HepG2 (cell line): ENCODE results near the gene MYO7A. TPM values are rescaled to one million over a fixed set of nuclear protein-coding genes. Genes with fewer than 3 reads are reported as not detected.

Experiments
- DNMT1 ChIP-seq: sonication (generic); formaldehyde crosslinking; IDR thresholded peaks from 2 replicates; pipeline ENCODE4 v1.5.1; 2020; ENCODE audit warnings: mild to moderate bottlenecking, missing genetic modification reagents
- ELF3 ChIP-seq: IDR thresholded peaks from 2 replicates; pipeline ENCODE4 v1.6.1; 2016; ENCODE audit warnings: missing genetic modification reagents, missing compliant biosample characterization
- PITX1 ChIP-seq: sonication (generic); formaldehyde crosslinking; IDR thresholded peaks from 2 replicates; pipeline ENCODE4 v1.5.1; 2020; ENCODE audit warnings: mild to moderate bottlenecking, missing genetic modification reagents
- PPARG ChIP-seq: conservative IDR thresholded peaks from 2 replicates; pipeline ENCODE4 v1.6.1; 2016; ENCODE audit warnings: missing biosample characterization, missing genetic modification reagents
- RFX5 ChIP-seq: IDR thresholded peaks from 2 replicates; pipeline ENCODE4 v1.6.1; 2011; ENCODE audit warnings: low read depth, low read length, improper control_type of control experiment
- SP4 ChIP-seq: sonication (generic); formaldehyde crosslinking; IDR thresholded peaks from 2 replicates; pipeline ENCODE4 v1.8.1; 2023; ENCODE audit warnings: mild to moderate bottlenecking, missing genetic modification reagents
- ZMYM3 ChIP-seq: sonication (generic); formaldehyde crosslinking; IDR thresholded peaks from 2 replicates; pipeline ENCODE4 v1.5.1; 2020; ENCODE audit warnings: mild to moderate bottlenecking, missing genetic modification reagents
- ZNF326 ChIP-seq: sonication (generic); formaldehyde crosslinking; IDR thresholded peaks from 2 replicates; pipeline ENCODE4 v1.4.0; 2020; ENCODE audit warnings: missing genetic modification reagents, borderline replicate concordance
- ZNF674 ChIP-seq: sonication (generic); formaldehyde crosslinking; IDR thresholded peaks from 2 replicates; pipeline ENCODE4 v1.5.0; 2020; ENCODE audit warnings: low read depth, mild to moderate bottlenecking, missing genetic modification reagents
- ZNF703 ChIP-seq: sonication (generic); formaldehyde crosslinking; IDR thresholded peaks from 2 replicates; pipeline ENCODE4 v1.5.1; 2020; ENCODE audit warnings: missing genetic modification reagents, mild to moderate bottlenecking, moderate library complexity, borderline replicate concordance
- ZUFSP ChIP-seq: sonication (generic); formaldehyde crosslinking; IDR thresholded peaks from 2 replicates; pipeline ENCODE4 v1.9.0; 2021; ENCODE audit warnings: missing genetic modification reagents, mild to moderate bottlenecking, borderline replicate concordance
- polyA plus RNA-seq, 8 experiments: library from polyadenylated mRNA; depleted of rRNA in 3 of 8; stranded (reverse) in 7 of 8; unstranded in 1 of 8; fragments of >200 nt; fragmentation: Illumina TruSeq in 4 of 8; extraction: Trizol in 4 of 8; gene quantifications; 2 replicates each; pipeline versions ENCODE4 v1.2.1 to v1.2.3, GENCODE V29; 2011 to 2016; ENCODE audit warnings: low read depth in 4 of 8, missing spikeins in 1 of 8, mixed read lengths in 1 of 8; ENCODE audit not compliant: insufficient read depth in 1 of 8
- total RNA-seq, 5 experiments: library from RNA; depleted of rRNA; stranded (reverse); fragments of >200 nt; fragmentation: Illumina TruSeq; extraction: Trizol; gene quantifications; 2 replicates each; pipeline ENCODE4 v1.2.3, GENCODE V29; 2016; ENCODE audit warnings: low read depth in 1 of 5
- TF ChIP-seq, protein P1 (sequence below): sonication (generic); formaldehyde crosslinking; IDR thresholded peaks from 2 replicates; pipeline ENCODE4 v1.4.0; 2020; ENCODE audit warnings: missing genetic modification reagents, mild to moderate bottlenecking, borderline replicate concordance
- TF ChIP-seq, protein P2 (sequence below): sonication (generic); formaldehyde crosslinking; IDR thresholded peaks from 2 replicates; pipeline ENCODE4 v1.5.0; 2020; ENCODE audit warnings: mild to moderate bottlenecking, missing genetic modification reagents
- TF ChIP-seq, protein P3 (sequence below): sonication (generic); formaldehyde crosslinking; IDR thresholded peaks from 2 replicates; pipeline ENCODE4 v1.5.0; 2020; ENCODE audit warnings: mild to moderate bottlenecking, missing genetic modification reagents
- TF ChIP-seq, protein P4 (sequence below): IDR thresholded peaks from 2 replicates; pipeline ENCODE4 v1.6.1; 2016; ENCODE audit warnings: missing biosample characterization, missing genetic modification reagents, low read depth
- TF ChIP-seq, protein P5 (sequence below): IDR thresholded peaks from 2 replicates; pipeline ENCODE4 v1.6.1; 2016; ENCODE audit warnings: missing genetic modification reagents, missing compliant biosample characterization
- TF ChIP-seq, protein P6 (sequence below): IDR thresholded peaks from 2 replicates; pipeline ENCODE4 v1.6.1; 2016; ENCODE audit warnings: missing compliant biosample characterization, missing genetic modification reagents, borderline replicate concordance

MYO7A gene
- total and polyA plus RNA-seq, 2 of the 13 experiments (the other 11 are each of a cell fraction or from before 2014, with no cell fraction given) = 7.5 to 10.0 TPM

DNA sequence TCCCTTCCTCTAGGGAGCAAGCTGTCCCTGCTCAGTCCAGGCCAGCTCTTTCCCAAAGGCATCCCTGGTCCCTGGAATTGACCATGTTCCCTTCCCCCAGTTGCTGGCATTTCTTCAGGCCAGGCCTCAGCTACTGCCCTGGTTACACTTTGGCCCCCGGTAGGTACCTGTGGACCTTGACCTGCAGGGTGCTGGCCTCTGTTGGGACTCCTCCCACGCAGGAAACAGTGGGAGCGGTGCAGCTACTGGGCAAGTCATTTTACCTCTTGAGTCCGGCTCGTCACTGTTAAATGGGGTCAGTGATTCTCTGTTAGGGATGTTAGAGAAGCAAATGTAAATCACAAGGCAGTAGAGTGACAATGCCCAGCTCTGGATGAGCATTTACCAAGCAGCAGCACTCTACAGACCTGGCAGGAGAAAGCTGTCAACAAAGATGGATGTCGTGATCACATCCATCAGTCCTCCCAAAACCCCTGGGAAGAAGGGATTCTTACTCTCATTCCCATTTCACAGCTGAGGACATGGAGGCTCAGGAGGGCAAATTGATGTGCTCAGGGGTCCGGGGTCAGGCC, 16.9 kb downstream of the MYO7A start (continued):
- TF ChIP-seq ELF3 (peak; percentile 43; the same call in 1 of the 2 replicates), ZUFSP (CRISPR knock-in tag) (no peak), SP4 (CRISPR knock-in tag) (peak; percentile 31; the same call in 1 of the 2 replicates), PPARG (CRISPR knock-in tag) (peak; percentile 52; the same call in 1 of the 2 replicates), ZNF674 (CRISPR knock-in tag) (no peak), RFX5 (no peak), ZNF326 (CRISPR knock-in tag) (no peak), ZMYM3 (CRISPR knock-in tag) (peak; percentile 92), DNMT1 (CRISPR knock-in tag) (no peak), PITX1 (CRISPR knock-in tag) (no peak), ZNF703 (no peak)
- TF ChIP-seq, protein P1, sequence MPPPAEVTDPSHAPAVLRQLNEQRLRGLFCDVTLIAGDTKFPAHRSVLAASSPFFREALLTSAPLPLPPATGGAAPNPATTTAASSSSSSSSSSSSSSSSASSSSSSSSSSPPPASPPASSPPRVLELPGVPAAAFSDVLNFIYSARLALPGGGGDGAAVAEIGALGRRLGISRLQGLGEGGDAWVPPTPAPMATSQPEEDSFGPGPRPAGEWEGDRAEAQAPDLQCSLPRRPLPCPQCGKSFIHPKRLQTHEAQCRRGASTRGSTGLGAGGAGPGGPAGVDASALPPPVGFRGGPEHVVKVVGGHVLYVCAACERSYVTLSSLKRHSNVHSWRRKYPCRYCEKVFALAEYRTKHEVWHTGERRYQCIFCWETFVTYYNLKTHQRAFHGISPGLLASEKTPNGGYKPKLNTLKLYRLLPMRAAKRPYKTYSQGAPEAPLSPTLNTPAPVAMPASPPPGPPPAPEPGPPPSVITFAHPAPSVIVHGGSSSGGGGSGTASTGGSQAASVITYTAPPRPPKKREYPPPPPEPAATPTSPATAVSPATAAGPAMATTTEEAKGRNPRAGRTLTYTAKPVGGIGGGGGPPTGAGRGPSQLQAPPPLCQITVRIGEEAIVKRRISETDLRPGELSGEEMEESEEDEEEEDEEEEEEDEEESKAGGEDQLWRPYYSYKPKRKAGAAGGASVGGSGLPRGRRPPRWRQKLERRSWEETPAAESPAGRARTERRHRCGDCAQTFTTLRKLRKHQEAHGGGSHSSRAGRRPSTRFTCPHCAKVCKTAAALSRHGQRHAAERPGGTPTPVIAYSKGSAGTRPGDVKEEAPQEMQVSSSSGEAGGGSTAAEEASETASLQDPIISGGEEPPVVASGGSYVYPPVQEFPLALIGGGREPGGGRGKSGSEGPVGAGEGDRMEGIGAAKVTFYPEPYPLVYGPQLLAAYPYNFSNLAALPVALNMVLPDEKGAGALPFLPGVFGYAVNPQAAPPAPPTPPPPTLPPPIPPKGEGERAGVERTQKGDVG (CRISPR knock-in tag) = no peak
- TF ChIP-seq, protein P2, sequence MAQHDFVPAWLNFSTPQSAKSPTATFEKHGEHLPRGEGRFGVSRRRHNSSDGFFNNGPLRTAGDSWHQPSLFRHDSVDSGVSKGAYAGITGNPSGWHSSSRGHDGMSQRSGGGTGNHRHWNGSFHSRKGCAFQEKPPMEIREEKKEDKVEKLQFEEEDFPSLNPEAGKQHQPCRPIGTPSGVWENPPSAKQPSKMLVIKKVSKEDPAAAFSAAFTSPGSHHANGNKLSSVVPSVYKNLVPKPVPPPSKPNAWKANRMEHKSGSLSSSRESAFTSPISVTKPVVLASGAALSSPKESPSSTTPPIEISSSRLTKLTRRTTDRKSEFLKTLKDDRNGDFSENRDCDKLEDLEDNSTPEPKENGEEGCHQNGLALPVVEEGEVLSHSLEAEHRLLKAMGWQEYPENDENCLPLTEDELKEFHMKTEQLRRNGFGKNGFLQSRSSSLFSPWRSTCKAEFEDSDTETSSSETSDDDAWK (CRISPR knock-in tag) = no peak
- TF ChIP-seq, protein P3, sequence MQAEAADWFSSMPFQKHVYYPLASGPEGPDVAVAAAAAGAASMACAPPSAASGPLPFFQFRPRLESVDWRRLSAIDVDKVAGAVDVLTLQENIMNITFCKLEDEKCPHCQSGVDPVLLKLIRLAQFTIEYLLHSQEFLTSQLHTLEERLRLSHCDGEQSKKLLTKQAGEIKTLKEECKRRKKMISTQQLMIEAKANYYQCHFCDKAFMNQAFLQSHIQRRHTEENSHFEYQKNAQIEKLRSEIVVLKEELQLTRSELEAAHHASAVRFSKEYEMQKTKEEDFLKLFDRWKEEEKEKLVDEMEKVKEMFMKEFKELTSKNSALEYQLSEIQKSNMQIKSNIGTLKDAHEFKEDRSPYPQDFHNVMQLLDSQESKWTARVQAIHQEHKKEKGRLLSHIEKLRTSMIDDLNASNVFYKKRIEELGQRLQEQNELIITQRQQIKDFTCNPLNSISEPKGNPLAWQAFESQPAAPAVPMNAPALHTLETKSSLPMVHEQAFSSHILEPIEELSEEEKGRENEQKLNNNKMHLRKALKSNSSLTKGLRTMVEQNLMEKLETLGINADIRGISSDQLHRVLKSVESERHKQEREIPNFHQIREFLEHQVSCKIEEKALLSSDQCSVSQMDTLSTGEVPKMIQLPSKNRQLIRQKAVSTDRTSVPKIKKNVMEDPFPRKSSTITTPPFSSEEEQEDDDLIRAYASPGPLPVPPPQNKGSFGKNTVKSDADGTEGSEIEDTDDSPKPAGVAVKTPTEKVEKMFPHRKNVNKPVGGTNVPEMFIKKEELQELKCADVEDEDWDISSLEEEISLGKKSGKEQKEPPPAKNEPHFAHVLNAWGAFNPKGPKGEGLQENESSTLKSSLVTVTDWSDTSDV = no peak
- TF ChIP-seq, protein P4, sequence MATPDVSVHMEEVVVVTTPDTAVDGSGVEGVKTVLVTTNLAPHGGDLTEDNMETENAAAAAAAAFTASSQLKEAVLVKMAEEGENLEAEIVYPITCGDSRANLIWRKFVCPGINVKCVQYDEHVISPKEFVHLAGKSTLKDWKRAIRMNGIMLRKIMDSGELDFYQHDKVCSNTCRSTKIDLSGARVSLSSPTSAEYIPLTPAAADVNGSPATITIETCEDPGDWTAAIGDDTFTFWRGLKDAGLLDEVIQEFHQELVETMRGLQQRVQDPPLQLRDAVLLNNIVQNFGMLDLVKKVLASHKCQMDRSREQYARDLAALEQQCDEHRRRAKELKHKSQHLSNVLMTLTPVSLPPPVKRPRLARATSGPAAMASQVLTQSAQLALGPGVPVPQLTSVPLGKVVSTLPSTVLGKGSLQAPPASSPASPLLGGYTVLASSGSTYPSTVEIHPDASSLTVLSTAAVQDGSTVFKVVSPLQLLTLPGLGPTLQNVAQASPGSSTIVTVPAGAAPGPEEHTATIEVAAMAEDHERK (CRISPR knock-in tag) = no peak
- TF ChIP-seq, protein P5, sequence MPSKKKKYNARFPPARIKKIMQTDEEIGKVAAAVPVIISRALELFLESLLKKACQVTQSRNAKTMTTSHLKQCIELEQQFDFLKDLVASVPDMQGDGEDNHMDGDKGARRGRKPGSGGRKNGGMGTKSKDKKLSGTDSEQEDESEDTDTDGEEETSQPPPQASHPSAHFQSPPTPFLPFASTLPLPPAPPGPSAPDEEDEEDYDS = 0 out of 2 replicates have a peak, but pooled peaks have one; percentile 32
- TF ChIP-seq, protein P6, sequence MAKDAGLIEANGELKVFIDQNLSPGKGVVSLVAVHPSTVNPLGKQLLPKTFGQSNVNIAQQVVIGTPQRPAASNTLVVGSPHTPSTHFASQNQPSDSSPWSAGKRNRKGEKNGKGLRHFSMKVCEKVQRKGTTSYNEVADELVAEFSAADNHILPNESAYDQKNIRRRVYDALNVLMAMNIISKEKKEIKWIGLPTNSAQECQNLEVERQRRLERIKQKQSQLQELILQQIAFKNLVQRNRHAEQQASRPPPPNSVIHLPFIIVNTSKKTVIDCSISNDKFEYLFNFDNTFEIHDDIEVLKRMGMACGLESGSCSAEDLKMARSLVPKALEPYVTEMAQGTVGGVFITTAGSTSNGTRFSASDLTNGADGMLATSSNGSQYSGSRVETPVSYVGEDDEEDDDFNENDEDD (CRISPR knock-in tag) = no peak
